Neuronal stem cell (in vitro differentiated cells): ENCODE results near the gene HOXD10.

ENCODE experiments used
- DNase-seq: peaks from one replicate; pipeline ENCODE4 v3.0.0-alpha.2; 2013; ENCODE audit warnings: low spot score
- H2AFZ ChIP-seq: one replicate; pipeline ENCODE4 v1.6.1; 2013; ENCODE audit warnings: mild to moderate bottlenecking, low read length, inconsistent platforms
- H2AK5ac ChIP-seq: 2 replicates; pipeline ENCODE4 v1.6.1; 2013; ENCODE audit warnings: low read depth, mild to moderate bottlenecking, inconsistent platforms, low read length, moderate library complexity, mixed read lengths
- H2BK120ac ChIP-seq: 2 replicates; pipeline ENCODE4 v1.6.1; 2013; ENCODE audit warnings: low read depth, mild to moderate bottlenecking, inconsistent platforms, low read length, moderate library complexity, mixed read lengths
- H2BK12ac ChIP-seq: one replicate; pipeline ENCODE4 v1.6.1; 2013; ENCODE audit warnings: low read length, inconsistent platforms
- H2BK15ac ChIP-seq: 2 replicates; pipeline ENCODE4 v1.6.1; 2013; ENCODE audit warnings: mild to moderate bottlenecking, low read length, inconsistent platforms, mixed read lengths
- H2BK5ac ChIP-seq: one replicate; pipeline ENCODE4 v1.6.1; 2013; ENCODE audit warnings: inconsistent platforms, mild to moderate bottlenecking, low read length, moderate library complexity
- H3K14ac ChIP-seq: one replicate; pipeline ENCODE4 v1.6.1; 2013; ENCODE audit warnings: low read length, inconsistent platforms
- H3K18ac ChIP-seq: 2 replicates; pipeline ENCODE4 v1.6.1; 2013; ENCODE audit warnings: low read length, inconsistent platforms
- H3K23ac ChIP-seq: 2 replicates; pipeline ENCODE4 v1.6.1; 2013; ENCODE audit warnings: low read depth, mild to moderate bottlenecking, mixed read lengths, low read length, inconsistent platforms; ENCODE audit not compliant: poor library complexity
- H3K27ac ChIP-seq: replicated peaks from 3 replicates; pipeline ENCODE4 v1.5.1; 2013; ENCODE audit warnings: low read length, inconsistent platforms
- H3K27me3 ChIP-seq, 3 experiments: 2 replicates each; pipeline ENCODE4 v1.6.1; 2013; ENCODE audit warnings: low read length in 3 of 3, mild to moderate bottlenecking in 2 of 3, inconsistent platforms in 1 of 3, low read depth in 1 of 3, mixed read lengths in 1 of 3, moderate library complexity in 1 of 3; ENCODE audit not compliant: control insufficient read depth in 3 of 3, insufficient read depth in 3 of 3
- H3K36me3 ChIP-seq, 2 donors: replicated peaks in 1 of 2; 2 replicates each; pipeline ENCODE4 v1.6.1; 2013; ENCODE audit warnings: low read length in 2 of 2; ENCODE audit not compliant: control insufficient read depth in 2 of 2, insufficient read depth in 2 of 2
- H3K4ac ChIP-seq: 2 replicates; pipeline ENCODE4 v1.6.1; 2013; ENCODE audit warnings: inconsistent platforms, mild to moderate bottlenecking, low read length, moderate library complexity
- H3K4me1 ChIP-seq, 2 donors: 1 replicate in 1 of 2; 2 replicates in 1 of 2; pipeline ENCODE4 v1.6.1; 2013; ENCODE audit warnings: low read length in 2 of 2, low read depth in 1 of 2; ENCODE audit not compliant: control insufficient read depth in 2 of 2, insufficient read depth in 1 of 2
- H3K4me2 ChIP-seq: one replicate; pipeline ENCODE4 v1.6.1; 2013; ENCODE audit warnings: mild to moderate bottlenecking, low read length, inconsistent platforms; ENCODE audit not compliant: insufficient read depth, poor library complexity, severe bottlenecking
- H3K4me3 ChIP-seq, 2 donors: 2 replicates each; pipeline ENCODE4 v1.5.1; 2013; ENCODE audit warnings: low read length in 2 of 2, mild to moderate bottlenecking in 2 of 2, inconsistent platforms in 1 of 2, moderate library complexity in 1 of 2
- H3K79me1 ChIP-seq: one replicate; pipeline ENCODE4 v1.6.1; 2013; ENCODE audit warnings: low read depth, mild to moderate bottlenecking, inconsistent platforms, low read length, moderate library complexity
- H3K9ac ChIP-seq: one replicate; pipeline ENCODE4 v1.6.1; 2013; ENCODE audit warnings: mild to moderate bottlenecking, low read depth, low read length, inconsistent platforms; ENCODE audit not compliant: poor library complexity
- H3K9me3 ChIP-seq, 2 donors: replicated peaks in 1 of 2; 2 replicates each; pipeline versions ENCODE3 to v1.6.1; 2013; ENCODE audit warnings: low read length in 2 of 2, mild to moderate bottlenecking in 2 of 2, inconsistent platforms in 1 of 2, low read depth in 1 of 2, mixed read lengths in 1 of 2, moderate library complexity in 1 of 2; ENCODE audit not compliant: control insufficient read depth in 2 of 2, insufficient read depth in 1 of 2
- H4K8ac ChIP-seq: one replicate; pipeline ENCODE4 v1.6.1; 2013; ENCODE audit warnings: low read depth, mild to moderate bottlenecking, inconsistent platforms, low read length, moderate library complexity
- H4K91ac ChIP-seq: one replicate; pipeline ENCODE4 v1.6.1; 2013; ENCODE audit warnings: low read length, low read depth, mild to moderate bottlenecking, inconsistent platforms; ENCODE audit not compliant: poor library complexity
- WGBS, 2 donors: extraction: QIAGEN DNeasy Blood & Tissue Kit; methylation state at CpG; one replicate each; pipeline ENCODE4 v1.1.7; 2013; ENCODE audit warnings: missing lambda C conversion rate in 2 of 2, mixed read lengths in 1 of 2; ENCODE audit not compliant: insufficient read length in 2 of 2, insufficient replicate concordance in 1 of 2; ENCODE audit errors: extremely low coverage in 2 of 2; 5-methylcytosine and 5-hydroxymethylcytosine counted together

Gene HOXD10

DNA sequence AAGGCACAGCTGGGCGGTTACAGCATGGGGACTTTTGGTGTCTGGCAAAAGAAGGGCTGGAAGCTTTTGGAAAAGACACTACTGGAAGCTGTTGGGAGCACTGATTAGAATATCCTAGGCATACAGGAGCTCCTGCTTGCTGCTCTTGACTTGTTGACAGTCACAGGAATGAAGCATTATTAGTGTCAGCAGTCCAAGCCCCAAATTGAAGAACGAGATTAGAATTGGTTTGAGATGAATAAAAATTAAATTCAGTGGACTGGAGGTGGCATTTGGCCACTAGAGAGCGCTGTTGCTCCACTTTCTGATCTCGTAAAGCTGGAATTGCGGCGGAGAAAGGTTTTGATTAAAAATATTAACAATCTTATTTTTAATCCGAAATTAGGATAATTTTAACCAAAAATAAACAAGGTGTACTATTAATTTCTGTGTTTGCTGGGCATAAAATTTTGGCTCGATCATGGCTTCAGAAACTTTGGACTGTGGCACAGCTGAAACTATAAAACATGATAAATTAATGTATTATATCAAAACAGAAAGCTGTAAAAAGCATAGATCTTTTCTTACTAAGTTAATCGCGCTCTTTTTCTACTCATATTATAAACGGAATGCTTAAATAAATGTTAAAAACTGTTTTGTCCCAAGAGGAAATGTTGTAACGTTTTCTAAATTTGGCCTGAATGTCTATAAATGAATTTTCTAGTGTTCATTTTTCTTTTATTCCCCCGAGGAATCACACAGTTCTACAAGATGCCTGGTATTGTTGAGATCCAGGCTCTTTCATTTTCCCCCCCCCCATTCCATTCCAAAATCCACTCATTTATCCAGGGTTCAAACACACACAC, 10.6 kb downstream of the HOXD10 start:
- H3K27ac ChIP-seq: no peak overlapping the region
- H3K9me3 ChIP-seq: no peaks in the 10 kb centered on the region
- no peak overlapping the region for H2AK5ac ChIP-seq

GRCh38 chr2:176127774-176128072, 11.1 kb downstream of the HOXD10 start:
- Histone ChIP-seq H2BK120ac (no peak overlapping the region), H3K4ac (no peak overlapping the region), H3K4me3 (no peak overlapping the region), H2AK5ac (no peak overlapping the region), H2AFZ (no peak overlapping the region), H3K36me3 (no peaks in the 10 kb centered on the region), H3K23ac (no peak overlapping the region), H4K91ac (no peak overlapping the region), H3K14ac (no peak overlapping the region), H3K27me3 (peaks cover 47 to 98% (median 90%) of the 10 kb centered on the region in 3 experiments), H3K27ac (no peak overlapping the region), H3K79me1 (no peaks in the 10 kb centered on the region), H3K4me1 (peaks cover 0 to 5% of the 10 kb centered on the region in 2 donors), H3K18ac (no peak overlapping the region), H3K9me3 (no peaks in the 10 kb centered on the region), H2BK15ac (no peak overlapping the region), H3K9ac (no peak overlapping the region), H4K8ac (no peak overlapping the region), H2BK12ac (no peak overlapping the region), H3K4me2 (no peak overlapping the region), H2BK5ac (no peak overlapping the region)
- no peak for DNase-seq
- no CpG with 5 or more reads among the region's 4 CpGs for WGBS, 2 donors

More for the DNA sequence above, 10.6 kb downstream of the HOXD10 start:
- Histone ChIP-seq H3K4me2 (no peak overlapping the region), H3K4me1 (peaks cover 0 to 5% of the 10 kb centered on the region in 2 donors), H2AFZ (no peak overlapping the region), H2BK12ac (no peak overlapping the region), H3K36me3 (no peaks in the 10 kb centered on the region), H3K4ac (no peak overlapping the region), H2BK15ac (no peak overlapping the region), H2BK120ac (no peak overlapping the region), H3K79me1 (no peaks in the 10 kb centered on the region), H3K9ac (no peak overlapping the region), H3K27me3 (peaks cover 52 to 98% (median 90%) of the 10 kb centered on the region in 3 experiments), H2BK5ac (no peak overlapping the region), H3K4me3 (no peak overlapping the region), H4K8ac (no peak overlapping the region), H3K23ac (no peak overlapping the region), H3K18ac (no peak overlapping the region), H3K14ac (no peak overlapping the region), H4K91ac (no peak overlapping the region)
- peak; percentile 76 for DNase-seq
- WGBS, 2 donors: no CpG with 5 or more reads among the region's 13 CpGs

GRCh38 chr2:176128172-176128981, 11.8 kb downstream of the HOXD10 start:
- Histone ChIP-seq H3K4me1 (peaks cover 0 to 5% of the 10 kb centered on the region in 2 donors), H3K27me3 (peaks cover 42 to 98% (median 90%) of the 10 kb centered on the region in 3 experiments), H3K4ac (no peak overlapping the region), H2BK5ac (no peak overlapping the region), H3K4me2 (no peak overlapping the region), H3K23ac (no peak overlapping the region), H3K79me1 (no peaks in the 10 kb centered on the region), H3K27ac (no peak overlapping the region), H3K14ac (no peak overlapping the region), H2BK15ac (no peak overlapping the region), H3K9ac (no peak overlapping the region), H3K4me3 (no peak overlapping the region), H2AK5ac (no peak overlapping the region), H2BK12ac (no peak overlapping the region), H3K36me3 (no peaks in the 10 kb centered on the region), H3K9me3 (no peaks in the 10 kb centered on the region), H2BK120ac (no peak overlapping the region), H3K18ac (no peak overlapping the region), H4K8ac (no peak overlapping the region), H4K91ac (no peak overlapping the region), H2AFZ (peak overlapping the region; percentile 87)
- DNase-seq: no peak
- WGBS, 2 donors: no CpG with 5 or more reads among the region's 49 CpGs
